A549 (cell line): ENCODE data around the gene SSC4D. TPM values are rescaled to one million over a fixed set of nuclear protein-coding genes. Genes with fewer than 3 reads are reported as not detected.

Experiments used
- ATAC-seq, 2 experiments: fragments of 200-7000 bp in 1 of 2; fragments of >200 bp in 1 of 2; cut with Nextera tagmentation in 1 of 2; cut with Tn5 transposase in 1 of 2; 3 replicates each; pipeline versions ENCODE4 v1.8.0 to v1.9.1; 2018 to 2020; ENCODE audit warnings: mild to moderate bottlenecking in 1 of 2, moderate library complexity in 1 of 2
- CTCF ChIA-PET: fragments of 300-600 bp; sonication (Branson Sonifier 250); formaldehyde crosslinking; extraction: SDS; loops from one replicate; lab custom pipeline; 2021; ENCODE audit warnings: antibody characterized with exemption, inconsistent platforms; lab: Yijun Ruan, JAX
- POLR2A ChIA-PET: fragments of 350-600 bp; formaldehyde crosslinking; extraction: SDS; loops from one replicate; lab custom pipeline; 2021; ENCODE audit warnings: antibody characterized with exemption, inconsistent platforms; lab: Yijun Ruan, JAX
- DNase-seq, 2 experiments: peaks; one replicate each; pipeline versions ENCODE4 v3.0.0 to v3.0.0-alpha.2; 2011 to 2016; ENCODE audit warnings: low read depth in 1 of 2, low spot score in 1 of 2
- FAIRE-seq: peaks from 2 replicates; lab custom pipeline; 2011; peaks lifted over from hg19 to GRCh38; lab: Jason Lieb, UNC
- H3K27ac ChIP-seq, 2 experiments: fragments of >200 bp; sonication (Bioruptor Twin); formaldehyde crosslinking; 3 replicates each; pipeline ENCODE4 v1.5.1; 2016 to 2017
- H3K4me1 ChIP-seq: fragments of >200 bp; sonication (Bioruptor Twin); formaldehyde crosslinking; 3 replicates; pipeline ENCODE4 v1.6.1; 2016
- H3K4me2 ChIP-seq: fragments of >200 bp; sonication (Bioruptor Twin); formaldehyde crosslinking; 3 replicates; pipeline ENCODE4 v1.6.1; 2016
- H3K4me3 ChIP-seq: fragments of >200 bp; sonication (Bioruptor Twin); formaldehyde crosslinking; 3 replicates; pipeline ENCODE4 v1.5.1; 2016
- H3K9me3 ChIP-seq: fragments of >200 bp; sonication (Bioruptor Twin); formaldehyde crosslinking; 3 replicates; pipeline ENCODE4 v1.6.1; 2016
- BHLHE40 ChIP-seq: IDR thresholded peaks from 2 replicates; pipeline ENCODE4 v1.6.1; 2012; ENCODE audit warnings: low read depth, low read length, inconsistent platforms
- CBX8 ChIP-seq: fragments of 200-600 bp; sonication (generic); IDR thresholded peaks from 2 replicates; pipeline ENCODE4 v1.6.1; 2016
- CHD2 ChIP-seq: fragments of 150-350 bp; IDR thresholded peaks from 2 replicates; pipeline ENCODE4 v1.6.1; 2014; ENCODE audit warnings: low read length; ENCODE audit not compliant: partially characterized antibody
- EHMT2 ChIP-seq: fragments of 200-600 bp; sonication (generic); IDR thresholded peaks from 2 replicates; pipeline ENCODE4 v1.6.1; 2016; ENCODE audit warnings: antibody characterized with exemption, low read depth, mild to moderate bottlenecking, moderate library complexity
- ESRRA ChIP-seq: fragments of 150-350 bp; IDR thresholded peaks from 2 replicates; pipeline ENCODE4 v1.6.1; 2014; ENCODE audit warnings: mild to moderate bottlenecking, low read length, borderline replicate concordance
- FOSL2 ChIP-seq, 2 experiments: fragments of 450-650 bp in 1 of 2; fragments of >200 bp in 1 of 2; sonication (Bioruptor Twin) in 1 of 2; formaldehyde crosslinking; IDR thresholded peaks; 2 replicates each; pipeline versions ENCODE4 v1.5.0 to v1.6.1; 2016 to 2020; ENCODE audit warnings: mild to moderate bottlenecking in 1 of 2, moderate library complexity in 1 of 2
- FOXS1 ChIP-seq: fragments of 250-450 bp; sonication (Bioruptor Pico); IDR thresholded peaks from 2 replicates; pipeline ENCODE4 v1.5.0; 2020; ENCODE audit warnings: mild to moderate bottlenecking, moderate library complexity
- HDAC2 ChIP-seq: fragments of 200-600 bp; sonication (generic); IDR thresholded peaks from 2 replicates; pipeline ENCODE4 v1.6.1; 2016
- HEYL ChIP-seq: fragments of 250-450 bp; sonication (Bioruptor Pico); IDR thresholded peaks from 2 replicates; pipeline ENCODE4 v1.8.0; 2021; ENCODE audit warnings: mild to moderate bottlenecking, moderate library complexity
- PHF8 ChIP-seq: fragments of 200-600 bp; sonication (generic); IDR thresholded peaks from 2 replicates; pipeline ENCODE4 v1.6.1; 2016; ENCODE audit warnings: low read depth, mild to moderate bottlenecking, antibody characterized with exemption, moderate library complexity, borderline replicate concordance
- POLR2A ChIP-seq: IDR thresholded peaks from 2 replicates; pipeline ENCODE4 v1.6.1; 2012; ENCODE audit warnings: mild to moderate bottlenecking, low read length
- POLR2AphosphoS2 ChIP-seq: conservative IDR thresholded peaks from 2 replicates; pipeline ENCODE4 v1.6.1; 2012; ENCODE audit warnings: low read length, improper control_type of control experiment, inconsistent platforms
- RAD21 ChIP-seq, 2 experiments: fragments of >200 bp in 1 of 2; sonication (Bioruptor Twin) in 1 of 2; formaldehyde crosslinking in 1 of 2; IDR thresholded peaks in 1 of 2; conservative IDR thresholded peaks in 1 of 2; 2 replicates in 1 of 2; 3 replicates in 1 of 2; pipeline ENCODE4 v1.6.1; 2012 to 2018; ENCODE audit warnings: inconsistent platforms in 1 of 2
- RARB ChIP-seq: fragments of 250-450 bp; sonication (Bioruptor Pico); IDR thresholded peaks from 2 replicates; pipeline ENCODE4 v1.8.0; 2021; ENCODE audit warnings: mild to moderate bottlenecking, moderate library complexity
- RFX5 ChIP-seq: fragments of 450-650 bp; IDR thresholded peaks from 2 replicates; pipeline ENCODE4 v1.7.1; 2014; ENCODE audit warnings: antibody characterized with exemption, mild to moderate bottlenecking, moderate library complexity
- TFCP2L1 ChIP-seq: fragments of 250-450 bp; sonication (Bioruptor Pico); IDR thresholded peaks from 2 replicates; pipeline ENCODE4 v1.5.0; 2021; ENCODE audit warnings: mild to moderate bottlenecking
- ZFP36 ChIP-seq: fragments of 450-650 bp; IDR thresholded peaks from 2 replicates; pipeline ENCODE4 v1.6.1; 2014; ENCODE audit warnings: borderline replicate concordance; ENCODE audit not compliant: partially characterized antibody
- ZNF302 ChIP-seq: fragments of 250-450 bp; sonication (Bioruptor Pico); IDR thresholded peaks from 2 replicates; pipeline ENCODE4 v1.9.0; 2021; ENCODE audit warnings: inconsistent platforms, mild to moderate bottlenecking, moderate library complexity
- ZSCAN20 ChIP-seq: fragments of 250-450 bp; sonication (Bioruptor Pico); IDR thresholded peaks from 2 replicates; pipeline ENCODE4 v1.8.0; 2022; ENCODE audit warnings: mild to moderate bottlenecking, moderate library complexity
- WGBS: methylation state at CpG from one replicate; pipeline ENCODE4 v1.1.6; 2017; ENCODE audit errors: missing lambda C conversion rate; 5-methylcytosine and 5-hydroxymethylcytosine counted together
- polyA plus RNA-seq, 4 experiments: library from polyadenylated mRNA; depleted of rRNA in 3 of 4; stranded (reverse); fragments of >200 nt; fragmentation: RNase III in 1 of 4; extraction: RNeasy Plus Mini Kit Qiagen cat#74134 plus additional on column Dnase treatment in 1 of 4; gene quantifications; 2 replicates in 3 of 4; 3 replicates in 1 of 4; pipeline ENCODE4 v1.2.3, GENCODE V29; 2011 to 2017
- TF ChIP-seq, protein P1 (sequence below): fragments of >200 bp; sonication (Bioruptor Twin); formaldehyde crosslinking; IDR thresholded peaks from 3 replicates; pipeline ENCODE4 v1.5.1; 2016
- TF ChIP-seq, protein P2 (sequence below): fragments of >200 bp; sonication (Bioruptor Twin); formaldehyde crosslinking; IDR thresholded peaks from 2 replicates; pipeline ENCODE4 v1.6.1; 2016
- TF ChIP-seq, protein P3 (sequence below): fragments of 250-450 bp; sonication (Bioruptor Pico); IDR thresholded peaks from 2 replicates; pipeline ENCODE4 v1.5.0; 2021; ENCODE audit warnings: mild to moderate bottlenecking, moderate library complexity, borderline replicate concordance
- TF ChIP-seq, protein P4 (sequence below): fragments of >200 bp; sonication (Bioruptor Twin); formaldehyde crosslinking; IDR thresholded peaks from 3 replicates; pipeline ENCODE4 v1.6.1; 2016
- TF ChIP-seq, protein P5 (sequence below): IDR thresholded peaks from 2 replicates; pipeline ENCODE4 v1.6.1; 2012
- TF ChIP-seq, protein P6 (sequence below): IDR thresholded peaks from 2 replicates; pipeline ENCODE4 v1.6.1; 2012; ENCODE audit warnings: low read depth, borderline replicate concordance

Gene SSC4D
- polyA plus RNA-seq, 2 of the 4 experiments (the other 2 are of a cell fraction) = 0.45 to 0.79 TPM

DNA sequence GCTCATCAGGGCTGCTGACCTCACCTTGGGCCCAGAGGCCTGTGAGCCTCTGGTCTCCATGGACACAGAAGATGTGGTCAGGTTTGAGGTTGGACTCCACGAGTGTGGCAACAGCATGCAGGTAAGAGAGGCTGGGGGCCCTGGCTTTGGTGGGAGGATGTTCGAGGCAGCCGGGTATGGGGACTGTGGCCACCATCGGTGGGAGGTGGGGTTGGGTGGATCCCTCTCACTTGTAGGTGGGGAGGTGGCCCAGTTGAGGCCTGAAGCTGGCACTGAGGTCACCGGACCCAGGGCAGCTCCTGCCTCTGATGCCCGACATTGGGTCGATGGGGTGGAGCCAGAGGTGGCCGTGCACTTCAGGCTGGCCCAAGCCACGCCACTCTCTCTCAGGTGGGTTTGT is 15.7 kb upstream of the SSC4D start:
- no peak for TF ChIP-seq PHF8
- TF ChIP-seq ESRRA = no peak
- TF ChIP-seq HEYL = no peak
- no peak for TF ChIP-seq BHLHE40
- no peak for TF ChIP-seq CBX8
- TF ChIP-seq POLR2A = no peak
- TF ChIP-seq HDAC2 = no peak
- TF ChIP-seq, protein P1, sequence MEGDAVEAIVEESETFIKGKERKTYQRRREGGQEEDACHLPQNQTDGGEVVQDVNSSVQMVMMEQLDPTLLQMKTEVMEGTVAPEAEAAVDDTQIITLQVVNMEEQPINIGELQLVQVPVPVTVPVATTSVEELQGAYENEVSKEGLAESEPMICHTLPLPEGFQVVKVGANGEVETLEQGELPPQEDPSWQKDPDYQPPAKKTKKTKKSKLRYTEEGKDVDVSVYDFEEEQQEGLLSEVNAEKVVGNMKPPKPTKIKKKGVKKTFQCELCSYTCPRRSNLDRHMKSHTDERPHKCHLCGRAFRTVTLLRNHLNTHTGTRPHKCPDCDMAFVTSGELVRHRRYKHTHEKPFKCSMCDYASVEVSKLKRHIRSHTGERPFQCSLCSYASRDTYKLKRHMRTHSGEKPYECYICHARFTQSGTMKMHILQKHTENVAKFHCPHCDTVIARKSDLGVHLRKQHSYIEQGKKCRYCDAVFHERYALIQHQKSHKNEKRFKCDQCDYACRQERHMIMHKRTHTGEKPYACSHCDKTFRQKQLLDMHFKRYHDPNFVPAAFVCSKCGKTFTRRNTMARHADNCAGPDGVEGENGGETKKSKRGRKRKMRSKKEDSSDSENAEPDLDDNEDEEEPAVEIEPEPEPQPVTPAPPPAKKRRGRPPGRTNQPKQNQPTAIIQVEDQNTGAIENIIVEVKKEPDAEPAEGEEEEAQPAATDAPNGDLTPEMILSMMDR = no peak
- no peak for TF ChIP-seq TFCP2L1 (CRISPR knock-in tag)
- no peak for TF ChIP-seq EHMT2
- no peak for TF ChIP-seq FOXS1 (CRISPR knock-in tag)
- no peak for TF ChIP-seq POLR2AphosphoS2
- TF ChIP-seq, protein P2, sequence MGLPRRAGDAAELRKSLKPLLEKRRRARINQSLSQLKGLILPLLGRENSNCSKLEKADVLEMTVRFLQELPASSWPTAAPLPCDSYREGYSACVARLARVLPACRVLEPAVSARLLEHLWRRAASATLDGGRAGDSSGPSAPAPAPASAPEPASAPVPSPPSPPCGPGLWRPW = no peak
- TF ChIP-seq RAD21 (conservative IDR thresholded peaks at IDR 0.05 in 1 of 2, IDR thresholded peaks at IDR 0.05 in 1 of 2) = no peak
- no peak for TF ChIP-seq RFX5
- TF ChIP-seq ZNF302 (CRISPR knock-in tag) = no peak
- TF ChIP-seq CHD2 = no peak
- TF ChIP-seq FOSL2 (IDR thresholded peaks at IDR 0.05) = no peak
- TF ChIP-seq FOSL2 (CRISPR knock-in tag; IDR thresholded peaks at IDR 0.05) = no peak
- TF ChIP-seq, protein P3, sequence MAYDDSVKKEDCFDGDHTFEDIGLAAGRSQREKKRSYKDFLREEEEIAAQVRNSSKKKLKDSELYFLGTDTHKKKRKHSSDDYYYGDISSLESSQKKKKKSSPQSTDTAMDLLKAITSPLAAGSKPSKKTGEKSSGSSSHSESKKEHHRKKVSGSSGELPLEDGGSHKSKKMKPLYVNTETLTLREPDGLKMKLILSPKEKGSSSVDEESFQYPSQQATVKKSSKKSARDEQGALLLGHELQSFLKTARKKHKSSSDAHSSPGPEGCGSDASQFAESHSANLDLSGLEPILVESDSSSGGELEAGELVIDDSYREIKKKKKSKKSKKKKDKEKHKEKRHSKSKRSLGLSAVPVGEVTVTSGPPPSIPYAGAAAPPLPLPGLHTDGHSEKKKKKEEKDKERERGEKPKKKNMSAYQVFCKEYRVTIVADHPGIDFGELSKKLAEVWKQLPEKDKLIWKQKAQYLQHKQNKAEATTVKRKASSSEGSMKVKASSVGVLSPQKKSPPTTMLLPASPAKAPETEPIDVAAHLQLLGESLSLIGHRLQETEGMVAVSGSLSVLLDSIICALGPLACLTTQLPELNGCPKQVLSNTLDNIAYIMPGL (CRISPR knock-in tag) = no peak
- TF ChIP-seq, all 56 proteins: peak for 0
- H3K4me2 ChIP-seq = no peak overlapping the region
- CTCF ChIA-PET = no interaction called here
- FAIRE-seq (no peak), DNase-seq (no peak), ATAC-seq (no peak)
- no peak overlapping the region for H3K4me3 ChIP-seq
- H3K27ac ChIP-seq = peak overlapping the region; percentile 71 to 83; a peak in 5 of 6 replicates
- peaks cover 6% of the 10 kb centered on the region; the same call in 1 of the 3 replicates for H3K9me3 ChIP-seq
- 87% methylated on average over 7 of the region's 9 CpGs for WGBS
- POLR2A ChIA-PET = no interaction called here
- peaks cover 43% of the 10 kb centered on the region for H3K4me1 ChIP-seq

DNA sequence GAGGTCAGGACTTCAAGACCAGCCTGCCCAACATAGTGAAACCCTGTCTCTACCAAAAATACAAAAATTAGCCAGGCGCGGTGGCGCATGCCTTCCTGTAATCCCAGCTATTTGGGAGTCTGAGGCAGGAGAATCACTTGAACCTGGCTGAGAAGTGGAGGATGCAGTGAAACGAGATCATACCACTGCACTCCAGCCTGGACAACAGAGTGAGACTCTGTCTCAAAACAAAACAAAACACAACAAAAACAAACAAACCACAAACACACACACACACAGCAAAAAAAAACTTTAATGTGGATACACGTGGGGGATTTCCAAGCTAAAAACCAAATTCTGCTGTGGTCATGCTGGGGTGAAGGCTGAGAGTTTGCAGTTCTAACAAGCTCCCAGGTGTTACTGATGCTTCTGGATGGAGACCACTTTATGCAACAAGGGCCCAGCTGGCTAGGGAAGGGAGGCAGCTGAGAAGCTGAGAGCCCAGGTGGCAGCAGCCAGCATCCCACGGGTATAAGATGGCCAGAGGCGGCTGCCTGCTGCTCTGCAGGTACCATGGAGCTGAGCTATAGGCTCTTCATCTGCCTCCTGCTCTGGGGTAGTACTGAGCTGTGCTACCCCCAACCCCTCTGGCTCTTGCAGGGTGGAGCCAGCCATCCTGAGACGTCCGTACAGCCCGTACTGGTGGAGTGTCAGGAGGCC is 15.1 kb upstream of the SSC4D start, which contains the start of gene ZP3:
ZP3 (plus strand) TSS at position 538 of the 699 bp plus-strand sequence; CDS start at position 553, 15 bp downstream.
- TF ChIP-seq, protein P3 (CRISPR knock-in tag) = no peak
- TF ChIP-seq, protein P4, sequence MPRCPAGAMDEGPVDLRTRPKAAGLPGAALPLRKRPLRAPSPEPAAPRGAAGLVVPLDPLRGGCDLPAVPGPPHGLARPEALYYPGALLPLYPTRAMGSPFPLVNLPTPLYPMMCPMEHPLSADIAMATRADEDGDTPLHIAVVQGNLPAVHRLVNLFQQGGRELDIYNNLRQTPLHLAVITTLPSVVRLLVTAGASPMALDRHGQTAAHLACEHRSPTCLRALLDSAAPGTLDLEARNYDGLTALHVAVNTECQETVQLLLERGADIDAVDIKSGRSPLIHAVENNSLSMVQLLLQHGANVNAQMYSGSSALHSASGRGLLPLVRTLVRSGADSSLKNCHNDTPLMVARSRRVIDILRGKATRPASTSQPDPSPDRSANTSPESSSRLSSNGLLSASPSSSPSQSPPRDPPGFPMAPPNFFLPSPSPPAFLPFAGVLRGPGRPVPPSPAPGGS = no peak
- TF ChIP-seq, protein P5, sequence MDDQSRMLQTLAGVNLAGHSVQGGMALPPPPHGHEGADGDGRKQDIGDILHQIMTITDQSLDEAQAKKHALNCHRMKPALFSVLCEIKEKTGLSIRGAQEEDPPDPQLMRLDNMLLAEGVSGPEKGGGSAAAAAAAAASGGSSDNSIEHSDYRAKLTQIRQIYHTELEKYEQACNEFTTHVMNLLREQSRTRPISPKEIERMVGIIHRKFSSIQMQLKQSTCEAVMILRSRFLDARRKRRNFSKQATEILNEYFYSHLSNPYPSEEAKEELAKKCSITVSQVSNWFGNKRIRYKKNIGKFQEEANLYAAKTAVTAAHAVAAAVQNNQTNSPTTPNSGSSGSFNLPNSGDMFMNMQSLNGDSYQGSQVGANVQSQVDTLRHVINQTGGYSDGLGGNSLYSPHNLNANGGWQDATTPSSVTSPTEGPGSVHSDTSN = no peak
- TF ChIP-seq ZSCAN20 (CRISPR knock-in tag) (no peak), FOXS1 (CRISPR knock-in tag) (no peak), CHD2 (no peak), RARB (no peak), ZFP36 (no peak), HDAC2 (no peak)
- TF ChIP-seq, protein P6, sequence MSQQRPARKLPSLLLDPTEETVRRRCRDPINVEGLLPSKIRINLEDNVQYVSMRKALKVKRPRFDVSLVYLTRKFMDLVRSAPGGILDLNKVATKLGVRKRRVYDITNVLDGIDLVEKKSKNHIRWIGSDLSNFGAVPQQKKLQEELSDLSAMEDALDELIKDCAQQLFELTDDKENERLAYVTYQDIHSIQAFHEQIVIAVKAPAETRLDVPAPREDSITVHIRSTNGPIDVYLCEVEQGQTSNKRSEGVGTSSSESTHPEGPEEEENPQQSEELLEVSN = no peak
- DNase-seq = no peak
- POLR2A ChIA-PET = interaction anchor here (1.3 kb wide), 1 partner anchor 66 kb away, joined by 8 read pairs; the partner anchor contains the start of gene YWHAG

More for the DNA sequence above, 15.1 kb upstream of the SSC4D start, which contains the start of gene ZP3:
- no peak within 1 kb of the TSS for H3K4me3 ChIP-seq
- FAIRE-seq = no peak
- peaks cover 7% of the 10 kb centered on the region; the same call in 1 of the 3 replicates for H3K9me3 ChIP-seq
- H3K27ac ChIP-seq = peak within 1 kb of the TSS; percentile 71 to 83
- CTCF ChIA-PET = interaction anchor here (1.0 kb wide), 1 partner anchor 105 kb away, joined by 4 read pairs; no protein-coding TSS in a partner anchor
- peaks cover 43% of the 10 kb centered on the region for H3K4me1 ChIP-seq
- 90% methylated on average over 10 of the region's 10 CpGs for WGBS
- no peak; a peak in 1 of 6 replicates for ATAC-seq
- peak within 1 kb of the TSS; percentile 37 for H3K4me2 ChIP-seq
